AG20443 (cell line): ENCODE results near the gene TTYH1.

ENCODE experiments used
- DNase-seq: peaks from one replicate; pipeline ENCODE4 v3.0.0; 2012; ENCODE audit warnings: low spot score, mixed read lengths

The TTYH1 gene

DNA sequence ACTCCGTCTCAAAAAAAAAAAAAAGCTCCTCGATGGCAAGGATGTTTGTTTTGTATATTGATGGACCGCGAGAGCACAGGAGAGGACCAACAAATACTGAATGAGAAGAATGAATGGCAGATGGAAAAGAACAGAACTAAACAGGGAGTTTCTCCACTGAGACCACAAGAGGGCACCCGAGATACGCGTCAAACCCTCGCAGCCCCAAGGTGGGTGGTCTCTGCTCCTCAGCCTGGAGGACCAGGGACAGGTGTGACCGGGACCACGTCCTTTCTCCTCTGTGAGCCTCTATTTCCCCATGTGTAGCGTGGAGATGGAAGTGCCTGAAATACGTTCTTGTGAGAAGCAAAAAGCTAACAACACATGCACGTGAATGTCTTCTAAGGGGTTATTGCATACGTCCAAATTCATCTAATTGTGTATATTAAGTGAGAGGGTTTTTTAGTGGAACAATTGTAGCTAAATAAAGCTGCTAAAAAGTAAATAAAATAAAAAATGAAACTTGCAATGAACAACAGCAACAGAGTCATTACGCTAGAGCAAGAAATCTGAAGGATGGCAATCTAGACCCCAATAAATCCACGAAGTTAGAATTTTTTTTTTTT lies 66.2 kb downstream of the TTYH1 start:
- peak; percentile 68 for DNase-seq

DNA sequence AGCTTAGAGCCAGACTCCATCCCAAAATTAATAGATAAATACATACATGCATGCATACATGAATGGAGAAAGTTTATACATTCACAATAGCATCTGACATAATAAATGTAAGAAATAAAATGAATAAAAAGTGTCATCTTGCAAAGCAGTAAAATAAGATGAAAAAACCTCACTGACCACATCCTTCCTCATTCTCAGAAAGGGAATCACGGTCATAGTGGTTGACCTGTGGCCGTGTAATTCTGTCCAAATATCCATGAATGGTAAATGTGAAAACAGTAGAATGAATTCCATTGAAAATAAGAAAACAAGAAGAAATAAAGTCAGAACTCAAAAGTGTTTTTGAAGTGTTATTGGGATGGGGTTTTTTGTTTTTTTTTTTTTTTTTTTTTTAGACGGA lies 67.6 kb downstream of the TTYH1 start:
- no peak for DNase-seq

GRCh38 chr19:54484451-54484850 lies 69.2 kb downstream of the TTYH1 start:
- DNase-seq = no peak

- no peak for DNase-seq
These were observed 70.6 kb downstream of the TTYH1 start for GRCh38 chr19:54485851-54486250.
